Sigmoid colon (tissue), 3 donors: ENCODE data around the gene XRN2.

Experiments
- POLR2A ChIP-seq, 2 donors: fragments of 450-650 bp; IDR thresholded peaks; one replicate each; pipeline ENCODE4 v1.6.1; 2016; ENCODE audit warnings: antibody characterized with exemption in 2 of 2, mild to moderate bottlenecking in 2 of 2, moderate library complexity in 2 of 2
- TF ChIP-seq, protein P1 (sequence below), 4 experiments: fragments of 450-650 bp in 3 of 4; fragments of 200-600 bp in 1 of 4; IDR thresholded peaks; one replicate each; pipeline ENCODE4 v1.5.1; 2016 to 2019; ENCODE audit warnings: antibody characterized with exemption in 4 of 4, mild to moderate bottlenecking in 3 of 4, moderate library complexity in 2 of 4

DNA sequence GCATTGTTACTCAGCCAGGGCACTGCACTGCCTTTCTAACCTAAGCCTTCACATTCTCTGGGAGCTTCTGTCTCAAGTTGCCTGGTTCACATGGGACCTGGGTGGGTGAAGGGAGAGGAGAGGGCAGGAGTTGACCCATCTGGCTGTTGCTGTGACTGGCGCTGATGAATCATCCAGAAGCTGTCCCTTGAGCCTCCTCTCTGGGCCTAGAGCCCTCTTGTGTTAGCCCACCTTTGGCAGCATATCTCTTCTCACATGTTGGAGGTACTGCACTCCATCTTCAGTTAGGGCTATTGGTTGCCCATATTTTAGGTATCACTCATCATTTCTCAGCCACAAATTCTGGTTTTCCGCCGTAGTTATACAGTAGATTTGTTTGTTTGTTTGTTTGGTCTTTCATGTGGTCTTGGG, 19.8 kb downstream of the XRN2 start:
- TF ChIP-seq POLR2A (IDR thresholded peaks at IDR 0.05), result no peak
- TF ChIP-seq, protein P1, sequence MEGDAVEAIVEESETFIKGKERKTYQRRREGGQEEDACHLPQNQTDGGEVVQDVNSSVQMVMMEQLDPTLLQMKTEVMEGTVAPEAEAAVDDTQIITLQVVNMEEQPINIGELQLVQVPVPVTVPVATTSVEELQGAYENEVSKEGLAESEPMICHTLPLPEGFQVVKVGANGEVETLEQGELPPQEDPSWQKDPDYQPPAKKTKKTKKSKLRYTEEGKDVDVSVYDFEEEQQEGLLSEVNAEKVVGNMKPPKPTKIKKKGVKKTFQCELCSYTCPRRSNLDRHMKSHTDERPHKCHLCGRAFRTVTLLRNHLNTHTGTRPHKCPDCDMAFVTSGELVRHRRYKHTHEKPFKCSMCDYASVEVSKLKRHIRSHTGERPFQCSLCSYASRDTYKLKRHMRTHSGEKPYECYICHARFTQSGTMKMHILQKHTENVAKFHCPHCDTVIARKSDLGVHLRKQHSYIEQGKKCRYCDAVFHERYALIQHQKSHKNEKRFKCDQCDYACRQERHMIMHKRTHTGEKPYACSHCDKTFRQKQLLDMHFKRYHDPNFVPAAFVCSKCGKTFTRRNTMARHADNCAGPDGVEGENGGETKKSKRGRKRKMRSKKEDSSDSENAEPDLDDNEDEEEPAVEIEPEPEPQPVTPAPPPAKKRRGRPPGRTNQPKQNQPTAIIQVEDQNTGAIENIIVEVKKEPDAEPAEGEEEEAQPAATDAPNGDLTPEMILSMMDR (IDR thresholded peaks at IDR 0.05), result no peak
